WERI-Rb-1 (cell line): Measurements from ENCODE around the gene ATP2B2.
A peak's percentile ranks its signal among the peaks of the same experiment; 100 is the strongest.

Experiments
- DNase-seq: peaks from one replicate; pipeline ENCODE4 v3.0.0-alpha.2; 2020
- H3K27ac ChIP-seq: fragments of 250-450 bp; sonication (Bioruptor Pico); 2 replicates; pipeline ENCODE4 v1.5.1; 2020; ENCODE audit warnings: mild to moderate bottlenecking, moderate library complexity
- H3K27me3 ChIP-seq: fragments of 250-450 bp; sonication (Bioruptor Pico); 2 replicates; pipeline ENCODE4 v1.5.1; 2021; ENCODE audit warnings: mild to moderate bottlenecking, low read depth, moderate library complexity; ENCODE audit not compliant: insufficient read depth, severe bottlenecking
- H3K36me3 ChIP-seq: fragments of 250-450 bp; sonication (Bioruptor Pico); 2 replicates; pipeline ENCODE4 v1.5.1; 2020; ENCODE audit warnings: mild to moderate bottlenecking, moderate library complexity
- H3K4me3 ChIP-seq: 2 replicates; pipeline ENCODE4 v1.5.1; 2011; ENCODE audit warnings: low read depth, mild to moderate bottlenecking, control low read depth, low read length
- H3K9me3 ChIP-seq: fragments of 250-450 bp; sonication (Bioruptor Pico); 2 replicates; pipeline ENCODE4 v1.5.1; 2021; ENCODE audit warnings: mild to moderate bottlenecking, moderate library complexity; ENCODE audit not compliant: severe bottlenecking
- TF ChIP-seq, protein P1 (sequence below): IDR thresholded peaks from 2 replicates; pipeline ENCODE4 v1.5.1; 2011; ENCODE audit warnings: low read depth, mild to moderate bottlenecking, control low read depth, inconsistent platforms, low read length

ATP2B2 gene

DNA sequence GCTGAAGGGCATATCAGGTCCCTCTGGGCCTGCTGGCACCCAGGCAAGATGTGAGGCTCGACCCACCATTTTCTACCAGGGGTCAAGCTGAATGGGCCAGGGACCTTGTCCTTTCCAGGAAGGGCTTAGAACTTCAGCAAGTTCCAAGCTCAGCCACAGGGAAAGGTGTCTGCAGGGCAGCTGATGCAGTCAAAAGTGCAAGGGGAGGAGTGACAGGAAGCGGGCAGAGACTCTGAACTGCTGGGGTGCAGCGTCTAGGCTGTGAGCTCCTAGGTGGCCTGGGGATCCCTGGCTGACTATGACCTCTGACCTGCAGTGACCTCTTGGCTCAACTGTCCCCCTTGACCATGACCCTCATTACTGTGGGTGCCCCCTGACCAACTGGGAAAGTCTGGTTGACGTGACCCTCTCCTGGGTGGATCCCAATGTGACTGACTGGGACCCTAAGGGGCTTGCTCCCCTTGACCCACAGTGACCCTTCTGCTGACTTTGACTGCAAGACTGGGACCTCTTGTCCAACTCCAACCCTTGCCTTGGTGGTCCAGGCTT lies 170.1 kb downstream of the ATP2B2 start:
- no peak for DNase-seq
- TF ChIP-seq, protein P1, sequence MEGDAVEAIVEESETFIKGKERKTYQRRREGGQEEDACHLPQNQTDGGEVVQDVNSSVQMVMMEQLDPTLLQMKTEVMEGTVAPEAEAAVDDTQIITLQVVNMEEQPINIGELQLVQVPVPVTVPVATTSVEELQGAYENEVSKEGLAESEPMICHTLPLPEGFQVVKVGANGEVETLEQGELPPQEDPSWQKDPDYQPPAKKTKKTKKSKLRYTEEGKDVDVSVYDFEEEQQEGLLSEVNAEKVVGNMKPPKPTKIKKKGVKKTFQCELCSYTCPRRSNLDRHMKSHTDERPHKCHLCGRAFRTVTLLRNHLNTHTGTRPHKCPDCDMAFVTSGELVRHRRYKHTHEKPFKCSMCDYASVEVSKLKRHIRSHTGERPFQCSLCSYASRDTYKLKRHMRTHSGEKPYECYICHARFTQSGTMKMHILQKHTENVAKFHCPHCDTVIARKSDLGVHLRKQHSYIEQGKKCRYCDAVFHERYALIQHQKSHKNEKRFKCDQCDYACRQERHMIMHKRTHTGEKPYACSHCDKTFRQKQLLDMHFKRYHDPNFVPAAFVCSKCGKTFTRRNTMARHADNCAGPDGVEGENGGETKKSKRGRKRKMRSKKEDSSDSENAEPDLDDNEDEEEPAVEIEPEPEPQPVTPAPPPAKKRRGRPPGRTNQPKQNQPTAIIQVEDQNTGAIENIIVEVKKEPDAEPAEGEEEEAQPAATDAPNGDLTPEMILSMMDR, result no peak
- no peaks in the 10 kb centered on the region for H3K36me3 ChIP-seq
- no peaks in the 10 kb centered on the region for H3K9me3 ChIP-seq
- no peak overlapping the region for H3K4me3 ChIP-seq
- H3K27me3 ChIP-seq, result no peaks in the 10 kb centered on the region
- H3K27ac ChIP-seq, result no peak overlapping the region

DNA sequence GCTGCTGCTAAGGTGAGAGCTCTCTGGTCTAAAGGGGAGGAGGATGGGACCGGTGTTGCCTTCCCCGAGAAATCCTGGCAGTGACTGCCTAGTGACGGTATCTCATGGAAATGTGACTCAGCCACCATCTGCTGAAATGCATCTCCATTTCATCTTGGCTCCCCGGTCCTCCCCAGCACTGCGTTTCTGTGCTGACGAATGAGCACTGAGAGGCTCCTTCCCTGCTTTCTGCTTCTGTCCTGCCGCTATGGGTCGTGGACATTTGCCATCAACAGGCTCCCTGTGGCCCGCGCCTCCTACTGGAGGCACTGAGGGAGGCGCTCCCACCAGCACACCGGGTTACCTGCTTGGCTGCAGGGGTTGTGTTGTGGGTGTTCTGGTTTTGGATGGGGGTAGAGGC lies 170.9 kb downstream of the ATP2B2 start:
- TF ChIP-seq, protein P1, result peak; percentile 47
- Histone ChIP-seq H3K4me3 (no peak overlapping the region), H3K27me3 (no peaks in the 10 kb centered on the region), H3K36me3 (no peaks in the 10 kb centered on the region), H3K27ac (no peak overlapping the region), H3K9me3 (no peaks in the 10 kb centered on the region)
- DNase-seq, result no peak

DNA sequence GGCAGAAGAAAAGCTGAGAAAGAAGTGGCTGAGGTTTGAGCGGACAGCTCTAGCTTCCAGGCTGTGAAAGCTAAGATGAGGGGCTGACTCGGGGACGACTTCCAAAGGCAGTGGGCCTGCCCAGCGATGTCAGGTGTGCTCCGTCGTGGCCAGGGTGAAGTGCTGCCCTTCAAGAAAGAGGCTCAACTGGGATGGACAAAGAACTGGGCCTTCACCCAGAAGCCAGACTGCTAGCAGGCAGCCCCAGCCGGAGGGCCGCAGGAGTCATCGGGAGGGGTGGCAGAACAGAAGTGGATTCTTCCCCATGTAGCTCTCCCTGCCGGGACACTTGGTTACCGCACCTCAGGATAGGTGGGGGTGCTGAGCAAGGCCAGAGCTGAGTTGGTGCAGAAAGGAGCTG lies 171.3 kb downstream of the ATP2B2 start:
- Histone ChIP-seq H3K36me3 (no peaks in the 10 kb centered on the region), H3K4me3 (no peak overlapping the region), H3K9me3 (no peaks in the 10 kb centered on the region), H3K27ac (no peak overlapping the region), H3K27me3 (no peaks in the 10 kb centered on the region)
- no peak for DNase-seq
- TF ChIP-seq, protein P1, result no peak

DNA sequence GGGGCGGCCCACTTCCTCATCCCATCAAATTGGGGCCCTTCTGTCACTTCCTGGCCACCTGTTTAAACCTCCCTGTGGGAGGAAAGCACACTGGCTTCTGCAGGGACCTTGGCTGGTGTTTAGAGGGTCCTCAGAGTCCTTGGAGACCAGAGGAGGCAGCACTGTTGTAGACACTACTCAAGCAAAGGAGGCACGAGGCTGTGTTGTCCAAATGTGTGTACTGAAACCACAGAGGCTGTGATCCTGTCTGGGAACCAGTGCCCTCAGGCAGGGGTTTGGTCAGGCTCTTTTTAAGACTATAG lies 172.1 kb downstream of the ATP2B2 start:
- TF ChIP-seq, protein P1, result no peak
- Histone ChIP-seq H3K9me3 (no peaks in the 10 kb centered on the region), H3K27me3 (no peaks in the 10 kb centered on the region), H3K36me3 (no peaks in the 10 kb centered on the region), H3K4me3 (no peak overlapping the region), H3K27ac (no peak overlapping the region)
- DNase-seq, result no peak

DNA sequence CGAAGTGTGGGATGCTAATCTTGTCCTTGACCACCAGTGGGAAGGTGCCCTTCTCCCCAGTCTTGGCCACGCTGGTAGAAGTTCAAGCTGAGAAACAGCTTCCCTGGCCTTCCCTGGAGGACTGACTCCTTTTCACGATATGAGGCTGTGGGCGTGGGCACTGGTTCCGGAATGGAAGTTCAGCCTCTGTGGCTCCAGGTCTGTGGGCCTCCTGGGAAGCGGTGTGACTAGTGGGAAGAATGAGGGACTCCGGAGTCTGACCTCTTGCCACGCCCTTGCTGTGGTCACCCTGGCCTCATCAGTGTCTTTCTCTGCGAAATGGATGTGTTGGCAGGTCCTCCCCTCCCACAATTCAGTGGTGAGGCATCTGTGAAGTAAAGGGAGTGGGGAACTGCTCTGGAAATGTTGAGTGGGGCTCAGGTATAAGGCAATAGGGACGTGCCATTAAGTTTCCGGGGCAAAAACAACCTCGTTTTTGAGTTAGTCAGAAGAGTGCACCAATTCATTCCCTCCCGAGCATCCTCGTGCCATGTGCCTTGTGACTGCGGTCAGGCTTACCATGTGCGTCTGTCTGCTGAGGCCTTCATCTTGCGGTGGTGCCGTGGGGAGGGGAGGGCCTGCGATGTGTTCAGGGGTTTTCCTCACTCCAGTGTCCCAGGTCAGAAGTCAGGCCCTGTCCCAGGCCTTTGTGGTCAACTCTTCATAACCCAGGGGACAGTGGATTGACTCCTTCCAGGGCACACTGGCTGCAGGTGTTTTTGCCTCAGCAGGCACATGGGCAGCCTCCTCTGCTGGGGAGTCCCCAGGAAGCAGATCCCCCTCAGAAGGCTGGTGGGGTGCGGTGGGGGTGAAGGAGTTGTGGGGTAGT lies 172.7 kb downstream of the ATP2B2 start:
- H3K9me3 ChIP-seq, result no peaks in the 10 kb centered on the region
- TF ChIP-seq, protein P1, result no peak
- DNase-seq, result no peak
- no peaks in the 10 kb centered on the region for H3K36me3 ChIP-seq
- no peaks in the 10 kb centered on the region for H3K27me3 ChIP-seq
- no peak overlapping the region for H3K4me3 ChIP-seq
- no peak overlapping the region for H3K27ac ChIP-seq
